AG04450 (cell line): ENCODE results near the gene LYSMD2. TPM values are rescaled to one million over a fixed set of nuclear protein-coding genes. Genes with fewer than 3 reads are reported as not detected.

Experiments used
- CTCF ChIA-PET: fragments of 300-600, 350-600 bp; formaldehyde crosslinking; extraction: SDS; loops from one replicate; lab custom pipeline; 2022; ENCODE audit warnings: antibody characterized with exemption, inconsistent platforms; lab: Charles Lee
- POLR2A ChIA-PET: fragments of 350-600 bp; formaldehyde crosslinking; extraction: SDS; loops from one replicate; lab custom pipeline; 2021; ENCODE audit warnings: antibody characterized with exemption, inconsistent platforms; lab: Yijun Ruan, JAX
- DNase-seq: peaks from one replicate; pipeline ENCODE4 v3.0.0-alpha.2; 2011; ENCODE audit warnings: low read depth, low spot score
- H3K27ac ChIP-seq: one replicate; pipeline ENCODE4 v1.5.1; 2012; ENCODE audit warnings: low read depth, low read length, control low read depth
- H3K27me3 ChIP-seq: one replicate; pipeline ENCODE4 v1.6.0; 2012; ENCODE audit warnings: low read length; ENCODE audit not compliant: control insufficient read depth, insufficient read depth
- H3K4me3 ChIP-seq: 2 replicates; pipeline ENCODE4 v1.5.1; 2011; ENCODE audit warnings: mild to moderate bottlenecking, low read depth, low read length, control low read depth
- H3K9me3 ChIP-seq: 2 replicates; pipeline ENCODE4 v1.5.1; 2012; ENCODE audit warnings: low read length; ENCODE audit not compliant: control insufficient read depth, insufficient read depth
- CTCF ChIP-seq: IDR thresholded peaks from 2 replicates; pipeline ENCODE4 v1.5.1; 2011; ENCODE audit warnings: low read depth, low read length, control low read depth, inconsistent platforms
- polyA plus RNA-seq: library from polyadenylated mRNA; depleted of rRNA; stranded (reverse); fragments of >200 nt; gene quantifications from 2 replicates; pipeline ENCODE4 v1.2.3, GENCODE V29; 2011

Gene LYSMD2
- polyA plus RNA-seq, 1 experiment, result 10.2 TPM

GRCh38 chr15:51709031-51709430, 28.4 kb downstream of the LYSMD2 start:
- H3K27ac ChIP-seq, result no peak overlapping the region
- TF ChIP-seq CTCF, result no peak
- DNase-seq, result no peak
- ChIA-PET CTCF (interaction anchor here (0.8 to 3.4 kb wide), 2 partner anchors 59 to 68 kb away, joined by 3 to 16 read pairs; no protein-coding TSS in a partner anchor), POLR2A (no interaction called here)
- H3K4me3 ChIP-seq, result no peak overlapping the region
- H3K9me3 ChIP-seq, result no peaks in the 10 kb centered on the region
- no peaks in the 10 kb centered on the region for H3K27me3 ChIP-seq

- no peaks in the 10 kb centered on the region for H3K27me3 ChIP-seq
- CTCF ChIA-PET, result interaction anchor here (0.9 to 1.6 kb wide), 2 partner anchors 58 to 68 kb away, joined by 4 read pairs; no protein-coding TSS in a partner anchor
- H3K4me3 ChIP-seq, result no peak overlapping the region
- no peak for DNase-seq
- POLR2A ChIA-PET, result no interaction called here
- TF ChIP-seq CTCF, result no peak
- H3K9me3 ChIP-seq, result no peaks in the 10 kb centered on the region
- no peak overlapping the region for H3K27ac ChIP-seq
These were observed 29.4 kb downstream of the LYSMD2 start for GRCh38 chr15:51708013-51708412.

GRCh38 chr15:51706926-51707608, 30.4 kb downstream of the LYSMD2 start:
- no peak for TF ChIP-seq CTCF
- CTCF ChIA-PET, result interaction anchor here (1.5 to 1.6 kb wide), 2 partner anchors 69 to 70 kb away, joined by 4 to 8 read pairs; no protein-coding TSS in a partner anchor
- POLR2A ChIA-PET, result no interaction called here
- H3K4me3 ChIP-seq, result no peak overlapping the region
- no peaks in the 10 kb centered on the region for H3K9me3 ChIP-seq
- no peak overlapping the region for H3K27ac ChIP-seq
- DNase-seq, result no peak
- no peaks in the 10 kb centered on the region for H3K27me3 ChIP-seq

- no peak overlapping the region for H3K27ac ChIP-seq
- no peak for TF ChIP-seq CTCF
- POLR2A ChIA-PET, result no interaction called here
- DNase-seq, result no peak
- CTCF ChIA-PET, result interaction anchor here (0.9 to 1.5 kb wide), 2 partner anchors 56 to 70 kb away, joined by 4 to 8 read pairs; no protein-coding TSS in a partner anchor
- H3K4me3 ChIP-seq, result no peak overlapping the region
- no peaks in the 10 kb centered on the region for H3K9me3 ChIP-seq
- no peaks in the 10 kb centered on the region for H3K27me3 ChIP-seq
These were observed 31.2 kb downstream of the LYSMD2 start for GRCh38 chr15:51706291-51706690.

GRCh38 chr15:51702710-51703109, 34.7 kb downstream of the LYSMD2 start:
- CTCF ChIA-PET, result interaction anchor here (1.5 kb wide), 1 partner anchor 74 kb away, joined by 5 read pairs; no protein-coding TSS in a partner anchor
- Histone ChIP-seq H3K27ac (no peak overlapping the region), H3K27me3 (peaks cover 15% of the 10 kb centered on the region), H3K4me3 (no peak overlapping the region), H3K9me3 (no peaks in the 10 kb centered on the region)
- DNase-seq, result no peak
- TF ChIP-seq CTCF, result no peak
- POLR2A ChIA-PET, result no interaction called here
